Activated T-cell treated with anti-CD3 and anti-CD28 coated beads for 1 hour (primary cell): Measurements from ENCODE around the gene FBXW5.

Source experiments
- DNase-seq: peaks from one replicate; pipeline ENCODE4 v3.0.0-alpha.2; 2020; ENCODE audit warnings: low read depth

FBXW5 gene

GRCh38 chr9:136944519-136945332, at the start of gene FBXW5, which contains the start of gene C8G:
Gene FBXW5, minus strand, starts transcription at chr9:136944738. Its CDS starts 655 bp downstream, at chr9:136944083.
Gene C8G, plus strand, starts transcription at chr9:136945243. Its CDS starts 78 bp downstream, at chr9:136945321.
- peak; percentile 93 for DNase-seq

GRCh38 chr9:136992819-136993369, 48.4 kb upstream of the FBXW5 start:
- DNase-seq = no peak

GRCh38 chr9:136991993-136992818, 47.7 kb upstream of the FBXW5 start, which contains the start of gene PAXX:
Gene PAXX, plus strand, starts transcription at chr9:136992422. Its CDS starts 22 bp downstream, at chr9:136992444.
- DNase-seq = peak; percentile 92

GRCh38 chr9:136990242-136990911, 45.8 kb upstream of the FBXW5 start:
- DNase-seq = no peak

- no peak for DNase-seq
Measured at GRCh38 chr9:136988872-136989271, 44.3 kb upstream of the FBXW5 start.

- no peak for DNase-seq
Measured at GRCh38 chr9:136985853-136986252, 41.3 kb upstream of the FBXW5 start.

- DNase-seq = no peak
Measured at GRCh38 chr9:136985027-136985602, 40.6 kb upstream of the FBXW5 start.

- DNase-seq = no peak
Measured at GRCh38 chr9:136984464-136985026, 40.0 kb upstream of the FBXW5 start.

- no peak for DNase-seq
Measured at GRCh38 chr9:136983656-136984314, 39.2 kb upstream of the FBXW5 start.

- DNase-seq = no peak
Measured at GRCh38 chr9:136983167-136983566, 38.6 kb upstream of the FBXW5 start.

- no peak for DNase-seq
Measured at GRCh38 chr9:136982232-136983051, 37.9 kb upstream of the FBXW5 start, which contains the start of gene LCNL1. Gene LCNL1, plus strand, starts transcription at chr9:136982993. Its CDS starts 594 bp downstream, at chr9:136983587.

GRCh38 chr9:136981588-136982231, 37.2 kb upstream of the FBXW5 start:
- DNase-seq = no peak

GRCh38 chr9:136980669-136981478, 36.3 kb upstream of the FBXW5 start:
- no peak for DNase-seq

- DNase-seq = no peak
Measured at GRCh38 chr9:136979769-136980587, 35.4 kb upstream of the FBXW5 start.

GRCh38 chr9:136978865-136979544, 34.5 kb upstream of the FBXW5 start:
- DNase-seq = no peak

- peak; percentile 63 for DNase-seq
Measured at GRCh38 chr9:136978073-136978864, 33.7 kb upstream of the FBXW5 start.
